SU-DHL-6 (cell line): Measurements from ENCODE around the gene BIRC7.

Experiments used
- H2AFZ ChIP-seq: fragments of 200-600 bp; sonication (generic); 2 replicates; pipeline ENCODE4 v1.6.1; 2014; ENCODE audit warnings: low read depth, mild to moderate bottlenecking, moderate library complexity, mixed read lengths, antibody characterized with exemption, low read length; ENCODE audit not compliant: severe bottlenecking
- H3F3A ChIP-seq: fragments of 200-600 bp; shearing (Covaris generic); 2 replicates; pipeline ENCODE4 v1.6.0; 2016; ENCODE audit warnings: antibody characterized with exemption, mild to moderate bottlenecking; ENCODE audit not compliant: insufficient read depth
- H3K27ac ChIP-seq: fragments of 200-600 bp; sonication (generic); 2 replicates; pipeline ENCODE4 v1.5.1; 2016; ENCODE audit warnings: low read depth, mild to moderate bottlenecking, low read length, moderate library complexity, mixed read lengths
- H3K27me3 ChIP-seq: fragments of 200-600 bp; sonication (generic), shearing (Covaris generic); 2 replicates; pipeline ENCODE4 v1.6.0; 2014; ENCODE audit warnings: mild to moderate bottlenecking, low read length
- H3K36me3 ChIP-seq: fragments of 200-600 bp; sonication (generic); 2 replicates; pipeline ENCODE4 v1.6.1; 2014; ENCODE audit warnings: mild to moderate bottlenecking, low read length, mixed read lengths
- H3K4me2 ChIP-seq: fragments of 300-600, 200-600 bp; shearing (Covaris generic), sonication (generic); 2 replicates; pipeline ENCODE4 v1.6.0; 2014; ENCODE audit warnings: low read length, low read depth, mild to moderate bottlenecking; ENCODE audit not compliant: poor library complexity, severe bottlenecking
- H3K4me3 ChIP-seq: fragments of 200-600 bp; sonication (generic); 2 replicates; pipeline ENCODE4 v1.5.1; 2014; ENCODE audit warnings: antibody characterized with exemption, low read length, mild to moderate bottlenecking, mixed read lengths; ENCODE audit not compliant: insufficient read depth, poor library complexity, severe bottlenecking
- H3K79me2 ChIP-seq: fragments of 200-600 bp; sonication (generic); 2 replicates; pipeline ENCODE4 v1.6.1; 2014; ENCODE audit warnings: mild to moderate bottlenecking, low read length, moderate library complexity; ENCODE audit not compliant: insufficient read depth
- H3K9ac ChIP-seq: fragments of 200-600 bp; sonication (generic); 2 replicates; pipeline ENCODE4 v1.7.0; 2014; ENCODE audit warnings: mild to moderate bottlenecking, low read length
- H3K9me2 ChIP-seq: fragments of 200-600 bp; sonication (generic); replicated peaks from 2 replicates; pipeline ENCODE4 v1.6.1; 2014; ENCODE audit warnings: low read length; ENCODE audit not compliant: insufficient read depth
- H3K9me3 ChIP-seq: fragments of 200-600 bp; sonication (generic); 2 replicates; pipeline ENCODE4 v1.6.1; 2014; ENCODE audit warnings: low read length, mixed read lengths; ENCODE audit not compliant: insufficient read depth
- H4K20me1 ChIP-seq: fragments of 200-600 bp; sonication (generic); 2 replicates; pipeline ENCODE4 v1.6.1; 2014; ENCODE audit warnings: low read depth, mild to moderate bottlenecking, antibody characterized with exemption, low read length, moderate library complexity, mixed read lengths
- CTCF ChIP-seq: fragments of 200-600 bp; sonication (generic); IDR thresholded peaks from one replicate; pipeline ENCODE4 v1.5.1; 2017; ENCODE audit warnings: antibody characterized with exemption, mild to moderate bottlenecking, low read length, moderate library complexity; ENCODE audit not compliant: insufficient read depth, poor library complexity, severe bottlenecking
- EZH2phosphoT487 ChIP-seq: fragments of 200-600 bp; sonication (generic), shearing (Covaris generic); conservative IDR thresholded peaks from 2 replicates; pipeline ENCODE4 v1.6.1; 2018; ENCODE audit warnings: mild to moderate bottlenecking, antibody characterized with exemption, low read length, moderate library complexity, mixed read lengths

Gene BIRC7

GRCh38 chr20:63235399-63235983 lies at the start of gene BIRC7:
Gene BIRC7, plus strand, starts transcription at chr20:63235905. Its CDS starts 192 bp downstream, at chr20:63236097.
- H3K36me3 ChIP-seq: no peaks in the 10 kb centered on the region
- no peaks in the 10 kb centered on the region for H3K9me2 ChIP-seq
- H3K4me3 ChIP-seq: no peak within 1 kb of the TSS
- H3K79me2 ChIP-seq: no peaks in the 10 kb centered on the region
- H3K9me3 ChIP-seq: no peaks in the 10 kb centered on the region
- TF ChIP-seq CTCF (no peak), EZH2phosphoT487 (no peak)
- no peak within 1 kb of the TSS for H3K9ac ChIP-seq
- H3F3A ChIP-seq: no peaks in the 10 kb centered on the region
- H3K4me2 ChIP-seq: no peak within 1 kb of the TSS
- H2AFZ ChIP-seq: no peak within 1 kb of the TSS
- no peaks in the 10 kb centered on the region for H4K20me1 ChIP-seq
- H3K27ac ChIP-seq: no peak within 1 kb of the TSS
- no peaks in the 10 kb centered on the region for H3K27me3 ChIP-seq

- no peaks in the 10 kb centered on the region for H3K9me3 ChIP-seq
- no peaks in the 10 kb centered on the region for H3K36me3 ChIP-seq
- H2AFZ ChIP-seq: no peak overlapping the region
- no peaks in the 10 kb centered on the region for H3K79me2 ChIP-seq
- H3K27ac ChIP-seq: no peak overlapping the region
- H3K4me3 ChIP-seq: no peak overlapping the region
- no peak overlapping the region for H3K4me2 ChIP-seq
- H3K27me3 ChIP-seq: no peaks in the 10 kb centered on the region
- no peak for TF ChIP-seq CTCF
- TF ChIP-seq EZH2phosphoT487: no peak
- no peak overlapping the region for H3K9ac ChIP-seq
- no peaks in the 10 kb centered on the region for H4K20me1 ChIP-seq
- H3F3A ChIP-seq: no peaks in the 10 kb centered on the region
- no peaks in the 10 kb centered on the region for H3K9me2 ChIP-seq
Observed at GRCh38 chr20:63186084-63186483, 49.6 kb upstream of the BIRC7 start.

GRCh38 chr20:63186528-63187316 lies 49.0 kb upstream of the BIRC7 start:
- Histone ChIP-seq H3K4me3 (no peak overlapping the region), H4K20me1 (no peaks in the 10 kb centered on the region), H3K9me2 (no peaks in the 10 kb centered on the region), H3K9ac (no peak overlapping the region), H3K27me3 (no peaks in the 10 kb centered on the region), H3K27ac (no peak overlapping the region), H3K36me3 (no peaks in the 10 kb centered on the region), H2AFZ (no peak overlapping the region), H3K9me3 (no peaks in the 10 kb centered on the region), H3K79me2 (no peaks in the 10 kb centered on the region), H3F3A (no peaks in the 10 kb centered on the region), H3K4me2 (no peak overlapping the region)
- TF ChIP-seq EZH2phosphoT487: no peak
- no peak for TF ChIP-seq CTCF
